ENCODE results near the gene ERF. TPM values are rescaled to one million over a fixed set of nuclear protein-coding genes. Genes with fewer than 3 reads are reported as not detected.

The ERF gene
- total RNA-seq, 1 donor from 2014 or later, result 109 TPM

DNA sequence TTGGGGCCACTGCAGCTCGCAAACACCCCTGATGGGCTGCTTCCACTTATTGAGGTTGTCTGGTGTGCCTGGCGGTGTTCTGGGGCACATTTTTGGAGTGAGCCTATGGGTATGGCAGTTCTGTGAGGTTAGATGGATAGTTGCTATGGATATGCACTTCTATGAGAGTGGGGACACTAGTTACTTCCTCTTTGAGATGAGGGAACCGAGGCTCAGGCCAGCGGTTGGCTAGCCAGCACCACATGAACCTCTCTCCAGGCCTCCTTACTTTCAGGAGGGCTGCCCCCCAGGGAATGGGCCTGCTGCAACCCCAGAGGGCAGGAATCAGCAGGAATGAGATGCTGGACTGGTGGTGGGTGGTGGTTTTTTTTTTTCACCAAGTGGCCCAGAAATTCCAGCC is 33.5 kb upstream of the ERF start:
- no peak for DNase-seq (ENCODE audit: low spot score)
- Mint-ChIP-seq H3K9me3 (ENCODE audit: unreplicated experiment) (no peaks in the 10 kb centered on the region), H3K27ac (ENCODE audit: unreplicated experiment) (no peak overlapping the region), H3K36me3 (ENCODE audit: low read depth, unreplicated experiment) (peaks cover 19% of the 10 kb centered on the region), H3K4me1 (ENCODE audit: unreplicated experiment) (peaks cover 17% of the 10 kb centered on the region), H3K4me3 (ENCODE audit: unreplicated experiment) (no peak overlapping the region), H3K27me3 (ENCODE audit: unreplicated experiment) (peaks cover 23% of the 10 kb centered on the region)
- TF ChIP-seq, protein P1, sequence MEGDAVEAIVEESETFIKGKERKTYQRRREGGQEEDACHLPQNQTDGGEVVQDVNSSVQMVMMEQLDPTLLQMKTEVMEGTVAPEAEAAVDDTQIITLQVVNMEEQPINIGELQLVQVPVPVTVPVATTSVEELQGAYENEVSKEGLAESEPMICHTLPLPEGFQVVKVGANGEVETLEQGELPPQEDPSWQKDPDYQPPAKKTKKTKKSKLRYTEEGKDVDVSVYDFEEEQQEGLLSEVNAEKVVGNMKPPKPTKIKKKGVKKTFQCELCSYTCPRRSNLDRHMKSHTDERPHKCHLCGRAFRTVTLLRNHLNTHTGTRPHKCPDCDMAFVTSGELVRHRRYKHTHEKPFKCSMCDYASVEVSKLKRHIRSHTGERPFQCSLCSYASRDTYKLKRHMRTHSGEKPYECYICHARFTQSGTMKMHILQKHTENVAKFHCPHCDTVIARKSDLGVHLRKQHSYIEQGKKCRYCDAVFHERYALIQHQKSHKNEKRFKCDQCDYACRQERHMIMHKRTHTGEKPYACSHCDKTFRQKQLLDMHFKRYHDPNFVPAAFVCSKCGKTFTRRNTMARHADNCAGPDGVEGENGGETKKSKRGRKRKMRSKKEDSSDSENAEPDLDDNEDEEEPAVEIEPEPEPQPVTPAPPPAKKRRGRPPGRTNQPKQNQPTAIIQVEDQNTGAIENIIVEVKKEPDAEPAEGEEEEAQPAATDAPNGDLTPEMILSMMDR (IDR thresholded peaks at IDR 0.05; ENCODE audit: unreplicated experiment), result no peak

- H3K9me3 Mint-ChIP-seq (ENCODE audit: unreplicated experiment), result no peaks in the 10 kb centered on the region
- no peak overlapping the region for H3K27ac Mint-ChIP-seq (ENCODE audit: unreplicated experiment)
- no peak overlapping the region for H3K4me3 Mint-ChIP-seq (ENCODE audit: unreplicated experiment)
- DNase-seq (ENCODE audit: low spot score), result no peak
- TF ChIP-seq, protein P1 (IDR thresholded peaks at IDR 0.05; ENCODE audit: unreplicated experiment), result no peak
- H3K27me3 Mint-ChIP-seq (ENCODE audit: unreplicated experiment), result peaks cover 21% of the 10 kb centered on the region
- peaks cover 16% of the 10 kb centered on the region for H3K36me3 Mint-ChIP-seq (ENCODE audit: low read depth, unreplicated experiment)
- peaks cover 17% of the 10 kb centered on the region for H3K4me1 Mint-ChIP-seq (ENCODE audit: unreplicated experiment)
These were observed 32.8 kb upstream of the ERF start for GRCh38 chr19:42287827-42288107.

DNA sequence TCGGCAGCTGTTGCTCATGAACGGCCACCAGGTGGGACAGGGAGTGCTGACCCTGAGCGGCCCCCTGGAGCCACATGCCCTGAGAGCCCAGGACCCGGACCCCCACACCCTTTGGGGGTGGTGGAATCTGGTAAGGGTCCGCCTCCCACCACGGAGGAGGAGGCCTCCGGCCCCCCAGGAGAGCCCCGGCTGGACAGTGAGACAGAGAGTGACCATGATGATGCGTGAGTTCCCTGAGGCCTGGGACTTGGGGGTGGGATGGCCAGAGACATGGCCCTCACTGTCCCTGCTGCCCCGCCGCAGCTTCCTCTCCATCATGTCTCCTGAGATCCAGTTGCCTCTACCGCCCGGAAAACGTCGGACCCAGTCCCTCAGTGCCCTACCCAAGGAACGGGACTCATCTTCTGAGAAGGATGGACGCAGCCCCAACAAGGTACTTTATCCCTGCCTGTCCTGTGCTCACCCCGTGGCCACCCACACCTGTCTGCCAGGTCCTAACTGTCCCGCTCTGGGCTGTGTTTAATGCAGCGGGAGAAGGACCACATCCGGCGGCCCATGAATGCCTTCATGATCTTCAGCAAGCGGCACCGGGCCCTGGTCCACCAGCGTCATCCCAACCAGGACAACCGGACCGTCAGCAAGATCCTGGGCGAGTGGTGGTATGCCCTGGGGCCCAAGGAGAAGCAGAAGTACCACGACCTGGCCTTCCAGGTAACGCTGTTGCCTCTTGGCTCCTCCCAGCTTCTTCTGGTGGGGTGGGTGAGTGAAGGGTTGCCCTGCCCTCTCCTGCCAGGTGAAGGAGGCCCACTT is 32.3 kb upstream of the ERF start:
- DNase-seq (ENCODE audit: low spot score), result no peak
- TF ChIP-seq, protein P1 (IDR thresholded peaks at IDR 0.05; ENCODE audit: unreplicated experiment), result no peak
- Mint-ChIP-seq H3K4me1 (ENCODE audit: unreplicated experiment) (peaks cover 21% of the 10 kb centered on the region), H3K27ac (ENCODE audit: unreplicated experiment) (no peak overlapping the region), H3K9me3 (ENCODE audit: unreplicated experiment) (no peaks in the 10 kb centered on the region), H3K27me3 (ENCODE audit: unreplicated experiment) (peaks cover 21% of the 10 kb centered on the region), H3K36me3 (ENCODE audit: low read depth, unreplicated experiment) (peaks cover 16% of the 10 kb centered on the region), H3K4me3 (ENCODE audit: unreplicated experiment) (no peak overlapping the region)

GRCh38 chr19:42286349-42287016 is 31.6 kb upstream of the ERF start:
- TF ChIP-seq, protein P1 (IDR thresholded peaks at IDR 0.05; ENCODE audit: unreplicated experiment), result no peak
- H3K4me1 Mint-ChIP-seq (ENCODE audit: unreplicated experiment), result peaks cover 25% of the 10 kb centered on the region
- DNase-seq (ENCODE audit: low spot score), result no peak
- H3K4me3 Mint-ChIP-seq (ENCODE audit: unreplicated experiment), result peak overlapping the region; percentile 62
- H3K9me3 Mint-ChIP-seq (ENCODE audit: unreplicated experiment), result no peaks in the 10 kb centered on the region
- peaks cover 14% of the 10 kb centered on the region for H3K27me3 Mint-ChIP-seq (ENCODE audit: unreplicated experiment)
- H3K27ac Mint-ChIP-seq (ENCODE audit: unreplicated experiment), result peak overlapping the region; percentile 70
- peaks cover 10% of the 10 kb centered on the region for H3K36me3 Mint-ChIP-seq (ENCODE audit: low read depth, unreplicated experiment)

DNA sequence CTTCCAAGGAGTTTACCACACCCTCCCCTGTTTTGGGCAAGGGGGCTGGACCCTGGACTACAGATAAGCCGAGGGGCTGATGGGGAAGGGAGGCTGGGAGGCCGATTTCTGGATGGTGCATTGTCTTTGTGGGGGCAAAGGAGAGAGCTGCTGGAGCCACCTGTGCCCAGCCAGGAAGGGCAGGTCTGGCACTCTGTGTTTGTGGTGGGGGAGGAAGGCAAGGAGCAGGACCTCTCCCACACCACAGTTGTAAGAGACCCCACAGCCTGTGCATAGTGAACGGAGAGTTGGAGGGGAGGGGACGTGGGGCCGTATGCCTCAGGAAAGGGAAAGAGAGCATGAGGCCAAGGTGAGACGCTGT is 31.0 kb upstream of the ERF start:
- H3K9me3 Mint-ChIP-seq (ENCODE audit: unreplicated experiment), result no peaks in the 10 kb centered on the region
- peaks cover 11% of the 10 kb centered on the region for H3K27me3 Mint-ChIP-seq (ENCODE audit: unreplicated experiment)
- H3K27ac Mint-ChIP-seq (ENCODE audit: unreplicated experiment), result peak overlapping the region; percentile 70
- TF ChIP-seq, protein P1 (IDR thresholded peaks at IDR 0.05; ENCODE audit: unreplicated experiment), result no peak
- H3K4me3 Mint-ChIP-seq (ENCODE audit: unreplicated experiment), result peak overlapping the region; percentile 62
- no peak for DNase-seq (ENCODE audit: low spot score)
- peaks cover 9% of the 10 kb centered on the region for H3K36me3 Mint-ChIP-seq (ENCODE audit: low read depth, unreplicated experiment)
- H3K4me1 Mint-ChIP-seq (ENCODE audit: unreplicated experiment), result peaks cover 25% of the 10 kb centered on the region

Data from endothelial cell (in vitro differentiated cells).